ENCODE data around the gene KSR2.

DNA sequence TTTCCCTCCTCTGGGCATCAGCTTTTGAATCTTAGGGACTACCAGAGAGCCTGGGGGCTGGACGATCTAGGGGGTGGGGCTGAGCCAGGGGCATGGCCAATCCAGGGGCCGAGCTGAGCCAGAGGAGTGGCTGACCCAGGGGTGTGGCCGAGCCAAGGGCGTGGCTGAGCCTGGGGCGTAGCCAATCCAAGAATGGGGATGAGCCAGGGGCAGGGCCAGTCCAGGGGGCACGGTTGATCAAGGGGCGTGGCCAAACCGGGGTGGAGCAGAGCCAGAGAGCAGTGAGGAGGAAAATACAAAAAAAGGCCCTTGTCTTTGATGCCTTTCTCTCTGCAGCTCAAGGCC, 388.1 kb downstream of the KSR2 start:
- TF ChIP-seq CTCF (IDR thresholded peaks at IDR 0.05 in 4 of 5, conservative IDR thresholded peaks at IDR 0.05 in 1 of 5), result no peak
- TF ChIP-seq POLR2A (IDR thresholded peaks at IDR 0.05), result no peak

All from gastrocnemius medialis (tissue), 4 donors.